Neural cell (in vitro differentiated cells): Measurements from ENCODE around the gene CHD6. TPM values are rescaled to one million over a fixed set of nuclear protein-coding genes. Genes with fewer than 3 reads are reported as not detected.

Experiments
- H2AFZ ChIP-seq: fragments of 200-600, 300-800 bp; sonication (generic), shearing (Covaris generic); 2 replicates; pipeline ENCODE4 v1.6.0; 2014; ENCODE audit warnings: low read depth, mild to moderate bottlenecking, antibody characterized with exemption, low read length, moderate library complexity
- H3F3A ChIP-seq: fragments of 200-600 bp; shearing (Covaris generic); 2 replicates; pipeline ENCODE4 v1.6.1; 2016; ENCODE audit warnings: mild to moderate bottlenecking, moderate library complexity, mixed read lengths, antibody characterized with exemption, low read length; ENCODE audit not compliant: insufficient read depth, poor library complexity, severe bottlenecking
- H3K27ac ChIP-seq: fragments of 200-600, 300-800 bp; sonication (generic), shearing (Covaris generic); 2 replicates; pipeline ENCODE4 v1.5.1; 2014; ENCODE audit warnings: mild to moderate bottlenecking, low read length, moderate library complexity
- H3K27me3 ChIP-seq: fragments of 300-800, 200-600 bp; sonication (generic), shearing (Covaris generic); 2 replicates; pipeline ENCODE4 v1.6.0; 2014; ENCODE audit warnings: mild to moderate bottlenecking, low read depth, low read length, moderate library complexity; ENCODE audit not compliant: insufficient read depth
- H3K36me3 ChIP-seq: fragments of 300-800, 200-600 bp; sonication (generic), shearing (Covaris generic); 2 replicates; pipeline ENCODE4 v1.5.1; 2014; ENCODE audit warnings: mild to moderate bottlenecking, antibody characterized with exemption, low read length, moderate library complexity; ENCODE audit not compliant: insufficient read depth
- H3K4me2 ChIP-seq: fragments of 300-800, 200-600 bp; sonication (generic), shearing (Covaris generic); 2 replicates; pipeline ENCODE4 v1.6.0; 2014; ENCODE audit warnings: mild to moderate bottlenecking, low read length
- H3K4me3 ChIP-seq: fragments of 300-800, 200-600 bp; sonication (generic), shearing (Covaris generic); 2 replicates; pipeline ENCODE4 v1.5.1; 2014; ENCODE audit warnings: mild to moderate bottlenecking, low read length, moderate library complexity
- H3K79me2 ChIP-seq: fragments of 200-600 bp; shearing (Covaris generic); replicated peaks from 2 replicates; pipeline ENCODE4 v1.6.0; 2014; ENCODE audit warnings: mild to moderate bottlenecking, low read length, moderate library complexity; ENCODE audit not compliant: insufficient read depth
- H3K9ac ChIP-seq: fragments of 300-800, 200-600 bp; sonication (generic), shearing (Covaris generic); 2 replicates; pipeline ENCODE4 v1.6.1; 2016; ENCODE audit warnings: mild to moderate bottlenecking, low read length, mixed read lengths
- H3K9me2 ChIP-seq: fragments of 200-600 bp; shearing (Covaris generic); 2 replicates; pipeline ENCODE4 v1.6.1; 2016; ENCODE audit warnings: mild to moderate bottlenecking, low read length, mixed read lengths; ENCODE audit not compliant: insufficient read depth
- H3K9me3 ChIP-seq: fragments of 200-600, 300-800 bp; sonication (generic), shearing (Covaris generic); 2 replicates; pipeline ENCODE4 v1.6.1; 2016; ENCODE audit warnings: mild to moderate bottlenecking, mixed run types, low read length, moderate library complexity, mixed read lengths
- H4K20me1 ChIP-seq: fragments of 200-600 bp; shearing (Covaris generic); 2 replicates; pipeline ENCODE4 v1.6.1; 2016; ENCODE audit warnings: mild to moderate bottlenecking, mixed run types; ENCODE audit not compliant: insufficient read depth
- EP300 ChIP-seq: fragments of 450-650 bp; conservative IDR thresholded peaks from 2 replicates; pipeline ENCODE4 v1.6.1; 2014; ENCODE audit warnings: antibody characterized with exemption, mild to moderate bottlenecking, moderate library complexity; ENCODE audit not compliant: poor library complexity, severe bottlenecking
- EZH2 ChIP-seq: fragments of 200-600, 300-800 bp; shearing (Covaris generic), sonication (generic); IDR thresholded peaks from 2 replicates; pipeline ENCODE4 v1.6.1; 2014; ENCODE audit warnings: antibody characterized with exemption, low read length, borderline replicate concordance, mild to moderate bottlenecking; ENCODE audit not compliant: insufficient read depth, poor library complexity, severe bottlenecking
- MXI1 ChIP-seq: fragments of 450-650 bp; conservative IDR thresholded peaks from 2 replicates; pipeline ENCODE4 v1.6.1; 2014; ENCODE audit warnings: antibody characterized with exemption, mild to moderate bottlenecking; ENCODE audit not compliant: poor library complexity, severe bottlenecking
- POLR2AphosphoS5 ChIP-seq: IDR thresholded peaks from 2 replicates; pipeline ENCODE4 v1.6.1; 2012
- RAD21 ChIP-seq: fragments of 450-650 bp; conservative IDR thresholded peaks from 2 replicates; pipeline ENCODE4 v1.6.1; 2014; ENCODE audit warnings: antibody characterized with exemption, mild to moderate bottlenecking, moderate library complexity
- SMC3 ChIP-seq: fragments of 450-650 bp; conservative IDR thresholded peaks from 2 replicates; pipeline ENCODE4 v1.6.1; 2014; ENCODE audit warnings: antibody characterized with exemption, mild to moderate bottlenecking, moderate library complexity; ENCODE audit not compliant: poor library complexity
- TAF1 ChIP-seq: IDR thresholded peaks from 2 replicates; pipeline ENCODE4 v1.6.1; 2012; ENCODE audit warnings: low read depth
- polyA plus RNA-seq: library from polyadenylated mRNA; depleted of rRNA; stranded (reverse); fragments of >200 nt; gene quantifications from 2 replicates; pipeline ENCODE4 v1.2.3, GENCODE V29; 2014
- TF ChIP-seq, protein P1 (sequence below): IDR thresholded peaks from 2 replicates; pipeline ENCODE4 v1.6.1; 2012; ENCODE audit warnings: borderline replicate concordance
- TF ChIP-seq, protein P2 (sequence below): fragments of 450-650 bp; IDR thresholded peaks from 2 replicates; pipeline ENCODE4 v1.5.1; 2014; ENCODE audit warnings: antibody characterized with exemption, mild to moderate bottlenecking, moderate library complexity; ENCODE audit not compliant: poor library complexity, severe bottlenecking

Gene CHD6
- polyA plus RNA-seq, 1 donor from 2014 or later, result 22.9 TPM

DNA sequence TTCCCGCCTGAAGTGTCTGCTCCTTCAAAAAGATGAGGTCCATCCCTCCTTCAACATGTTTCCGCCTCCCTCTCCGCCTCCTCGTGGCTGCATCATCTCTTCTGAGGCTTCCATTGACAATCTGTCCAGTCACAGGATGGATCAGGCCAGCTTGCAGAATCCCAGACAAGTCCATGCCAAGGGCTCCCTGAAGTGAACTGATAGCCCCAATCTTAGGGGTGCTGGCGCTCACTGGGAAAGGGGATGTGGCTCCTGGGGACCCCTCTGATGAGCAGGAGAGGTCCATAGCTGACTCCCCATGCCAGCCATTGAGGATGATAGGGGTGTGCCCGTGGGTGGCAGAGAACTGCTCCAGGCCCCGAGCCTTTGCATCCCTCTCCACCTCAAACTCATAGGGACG is 203.0 kb downstream of the CHD6 start:
- Histone ChIP-seq H2AFZ (no peak overlapping the region), H3K36me3 (peaks cover 6% of the 10 kb centered on the region), H3K4me3 (no peak overlapping the region), H3F3A (no peaks in the 10 kb centered on the region), H3K27me3 (no peaks in the 10 kb centered on the region), H3K27ac (no peak overlapping the region), H3K79me2 (no peaks in the 10 kb centered on the region), H3K9ac (no peak overlapping the region), H3K4me2 (no peak overlapping the region), H3K9me3 (no peaks in the 10 kb centered on the region), H4K20me1 (no peaks in the 10 kb centered on the region), H3K9me2 (no peaks in the 10 kb centered on the region)
- no peak for TF ChIP-seq EZH2
- no peak for TF ChIP-seq RAD21
- TF ChIP-seq TAF1, result no peak
- no peak for TF ChIP-seq MXI1
- TF ChIP-seq, protein P1, sequence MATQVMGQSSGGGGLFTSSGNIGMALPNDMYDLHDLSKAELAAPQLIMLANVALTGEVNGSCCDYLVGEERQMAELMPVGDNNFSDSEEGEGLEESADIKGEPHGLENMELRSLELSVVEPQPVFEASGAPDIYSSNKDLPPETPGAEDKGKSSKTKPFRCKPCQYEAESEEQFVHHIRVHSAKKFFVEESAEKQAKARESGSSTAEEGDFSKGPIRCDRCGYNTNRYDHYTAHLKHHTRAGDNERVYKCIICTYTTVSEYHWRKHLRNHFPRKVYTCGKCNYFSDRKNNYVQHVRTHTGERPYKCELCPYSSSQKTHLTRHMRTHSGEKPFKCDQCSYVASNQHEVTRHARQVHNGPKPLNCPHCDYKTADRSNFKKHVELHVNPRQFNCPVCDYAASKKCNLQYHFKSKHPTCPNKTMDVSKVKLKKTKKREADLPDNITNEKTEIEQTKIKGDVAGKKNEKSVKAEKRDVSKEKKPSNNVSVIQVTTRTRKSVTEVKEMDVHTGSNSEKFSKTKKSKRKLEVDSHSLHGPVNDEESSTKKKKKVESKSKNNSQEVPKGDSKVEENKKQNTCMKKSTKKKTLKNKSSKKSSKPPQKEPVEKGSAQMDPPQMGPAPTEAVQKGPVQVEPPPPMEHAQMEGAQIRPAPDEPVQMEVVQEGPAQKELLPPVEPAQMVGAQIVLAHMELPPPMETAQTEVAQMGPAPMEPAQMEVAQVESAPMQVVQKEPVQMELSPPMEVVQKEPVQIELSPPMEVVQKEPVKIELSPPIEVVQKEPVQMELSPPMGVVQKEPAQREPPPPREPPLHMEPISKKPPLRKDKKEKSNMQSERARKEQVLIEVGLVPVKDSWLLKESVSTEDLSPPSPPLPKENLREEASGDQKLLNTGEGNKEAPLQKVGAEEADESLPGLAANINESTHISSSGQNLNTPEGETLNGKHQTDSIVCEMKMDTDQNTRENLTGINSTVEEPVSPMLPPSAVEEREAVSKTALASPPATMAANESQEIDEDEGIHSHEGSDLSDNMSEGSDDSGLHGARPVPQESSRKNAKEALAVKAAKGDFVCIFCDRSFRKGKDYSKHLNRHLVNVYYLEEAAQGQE, result no peak
- TF ChIP-seq SMC3, result no peak
- TF ChIP-seq EP300, result no peak
- TF ChIP-seq POLR2AphosphoS5, result no peak
- TF ChIP-seq, protein P2, sequence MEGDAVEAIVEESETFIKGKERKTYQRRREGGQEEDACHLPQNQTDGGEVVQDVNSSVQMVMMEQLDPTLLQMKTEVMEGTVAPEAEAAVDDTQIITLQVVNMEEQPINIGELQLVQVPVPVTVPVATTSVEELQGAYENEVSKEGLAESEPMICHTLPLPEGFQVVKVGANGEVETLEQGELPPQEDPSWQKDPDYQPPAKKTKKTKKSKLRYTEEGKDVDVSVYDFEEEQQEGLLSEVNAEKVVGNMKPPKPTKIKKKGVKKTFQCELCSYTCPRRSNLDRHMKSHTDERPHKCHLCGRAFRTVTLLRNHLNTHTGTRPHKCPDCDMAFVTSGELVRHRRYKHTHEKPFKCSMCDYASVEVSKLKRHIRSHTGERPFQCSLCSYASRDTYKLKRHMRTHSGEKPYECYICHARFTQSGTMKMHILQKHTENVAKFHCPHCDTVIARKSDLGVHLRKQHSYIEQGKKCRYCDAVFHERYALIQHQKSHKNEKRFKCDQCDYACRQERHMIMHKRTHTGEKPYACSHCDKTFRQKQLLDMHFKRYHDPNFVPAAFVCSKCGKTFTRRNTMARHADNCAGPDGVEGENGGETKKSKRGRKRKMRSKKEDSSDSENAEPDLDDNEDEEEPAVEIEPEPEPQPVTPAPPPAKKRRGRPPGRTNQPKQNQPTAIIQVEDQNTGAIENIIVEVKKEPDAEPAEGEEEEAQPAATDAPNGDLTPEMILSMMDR, result no peak

DNA sequence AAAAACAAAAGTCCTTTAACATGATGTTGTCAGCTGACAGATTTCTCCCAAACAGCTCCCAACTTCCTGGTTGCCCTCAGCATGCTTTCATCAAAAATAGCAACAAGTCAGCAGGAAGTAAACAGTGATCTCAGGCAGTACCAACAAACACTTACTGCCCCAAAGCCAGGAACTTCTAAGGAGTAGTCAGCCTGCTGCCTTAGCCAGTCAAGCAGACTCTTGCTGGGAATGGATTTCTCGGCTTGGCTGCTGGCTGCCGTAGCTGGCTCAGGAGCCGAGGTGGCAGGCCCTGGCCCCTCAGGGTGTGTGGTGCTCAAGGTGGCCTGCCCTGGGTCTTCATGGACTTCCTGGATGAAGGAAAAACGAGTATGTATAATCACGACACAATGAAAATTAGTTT is 205.0 kb downstream of the CHD6 start:
- Histone ChIP-seq H3K9me2 (no peaks in the 10 kb centered on the region), H2AFZ (no peak overlapping the region), H4K20me1 (no peaks in the 10 kb centered on the region), H3K4me2 (no peak overlapping the region), H3K79me2 (no peaks in the 10 kb centered on the region), H3K4me3 (no peak overlapping the region), H3K9me3 (no peaks in the 10 kb centered on the region), H3K9ac (no peak overlapping the region), H3K27ac (no peak overlapping the region), H3F3A (no peaks in the 10 kb centered on the region), H3K27me3 (no peaks in the 10 kb centered on the region), H3K36me3 (peaks cover 4% of the 10 kb centered on the region)
- TF ChIP-seq SMC3, result no peak
- TF ChIP-seq RAD21, result no peak
- TF ChIP-seq, protein P1, result no peak
- TF ChIP-seq EP300, result no peak
- no peak for TF ChIP-seq TAF1
- no peak for TF ChIP-seq POLR2AphosphoS5
- TF ChIP-seq, protein P2, result no peak
- no peak for TF ChIP-seq EZH2
- TF ChIP-seq MXI1, result no peak
